NT2/D1 (cell line): ENCODE data around the gene NKRF.
A peak's percentile ranks its signal among the peaks of the same experiment; 100 is the strongest.

Experiments used
- DNase-seq: peaks from one replicate; pipeline ENCODE4 v3.0.0-alpha.2; 2011; ENCODE audit warnings: low read depth, low spot score
- H3K27me3 ChIP-seq: 2 replicates; pipeline ENCODE4 v1.6.0; 2011; ENCODE audit warnings: mild to moderate bottlenecking; ENCODE audit not compliant: insufficient read length, insufficient read depth
- H3K36me3 ChIP-seq: 2 replicates; pipeline ENCODE4 v1.6.1; 2011; ENCODE audit warnings: mild to moderate bottlenecking, low read length, mixed read lengths; ENCODE audit not compliant: insufficient read depth, insufficient read length
- H3K4me1 ChIP-seq: 2 replicates; pipeline ENCODE4 v1.5.1; 2011; ENCODE audit not compliant: insufficient read depth, insufficient read length
- H3K4me3 ChIP-seq: 2 replicates; pipeline ENCODE4 v1.5.1; 2011; ENCODE audit warnings: low read depth; ENCODE audit not compliant: insufficient read length
- H3K9ac ChIP-seq: 2 replicates; pipeline ENCODE4 v1.6.0; 2011; ENCODE audit warnings: low read depth; ENCODE audit not compliant: insufficient read length
- H3K9me3 ChIP-seq: 2 replicates; pipeline ENCODE4 v1.5.1; 2011; ENCODE audit warnings: mild to moderate bottlenecking, low read length; ENCODE audit not compliant: insufficient read depth
- SUZ12 ChIP-seq: IDR thresholded peaks from 2 replicates; pipeline ENCODE4 v1.6.1; 2011; ENCODE audit not compliant: insufficient read length, insufficient read depth; ENCODE audit errors: extremely low read depth
- YY1 ChIP-seq: IDR thresholded peaks from 2 replicates; pipeline ENCODE4 v1.6.1; 2011; ENCODE audit not compliant: insufficient read length, insufficient read depth
- ZNF274 ChIP-seq: IDR thresholded peaks from 2 replicates; pipeline ENCODE4 v1.6.1; 2011; ENCODE audit warnings: mild to moderate bottlenecking, low read depth, low read length

The NKRF gene

DNA sequence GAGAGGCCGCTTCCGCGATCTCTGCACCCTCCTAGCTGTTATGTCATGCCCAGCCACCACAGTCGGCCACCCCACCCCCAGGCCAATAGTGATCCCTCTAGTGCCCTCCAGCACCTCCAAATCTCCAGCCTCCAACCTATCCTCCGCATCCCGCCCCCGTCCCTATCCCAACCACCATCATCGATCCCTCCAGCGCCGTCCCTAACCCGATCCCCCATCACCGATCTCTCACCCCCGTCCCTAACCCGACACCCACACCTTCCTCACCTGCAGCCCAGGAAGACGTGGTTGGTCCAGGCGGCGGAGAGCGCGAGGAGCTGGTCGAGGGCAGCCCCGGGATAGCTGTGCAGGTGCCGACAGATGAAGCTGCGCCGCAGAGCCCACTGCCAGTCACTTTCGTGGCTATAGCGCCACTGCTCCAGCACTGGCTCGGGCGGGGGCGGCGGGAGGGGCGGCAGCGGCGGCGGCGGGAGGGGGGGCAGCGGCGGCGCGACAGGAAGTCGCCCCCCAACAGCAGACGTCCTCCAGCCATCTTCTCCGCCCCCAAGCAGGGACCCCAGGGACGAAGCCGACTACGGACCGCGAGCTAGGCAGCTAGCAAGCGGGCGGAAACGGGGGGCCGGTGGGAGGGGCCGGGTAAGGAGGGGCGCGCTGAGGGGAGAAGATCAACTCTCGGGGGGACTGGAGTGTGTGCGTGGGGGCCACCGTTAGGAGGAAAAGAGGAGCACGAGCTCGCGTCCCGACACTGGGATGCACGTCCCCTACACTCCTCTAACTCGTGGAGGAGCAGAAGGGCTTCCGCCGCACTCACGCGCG, 552 bp downstream of the NKRF start:
- H3K9ac ChIP-seq: peak overlapping the region; percentile 100
- peaks cover 23% of the 10 kb centered on the region for H3K36me3 ChIP-seq
- no peaks in the 10 kb centered on the region for H3K27me3 ChIP-seq
- TF ChIP-seq ZNF274: no peak
- TF ChIP-seq SUZ12: no peak
- no peak for TF ChIP-seq YY1
- H3K4me1 ChIP-seq: no peaks in the 10 kb centered on the region
- H3K9me3 ChIP-seq: no peaks in the 10 kb centered on the region
- peak overlapping the region; percentile 100 for H3K4me3 ChIP-seq
- DNase-seq: no peak

DNA sequence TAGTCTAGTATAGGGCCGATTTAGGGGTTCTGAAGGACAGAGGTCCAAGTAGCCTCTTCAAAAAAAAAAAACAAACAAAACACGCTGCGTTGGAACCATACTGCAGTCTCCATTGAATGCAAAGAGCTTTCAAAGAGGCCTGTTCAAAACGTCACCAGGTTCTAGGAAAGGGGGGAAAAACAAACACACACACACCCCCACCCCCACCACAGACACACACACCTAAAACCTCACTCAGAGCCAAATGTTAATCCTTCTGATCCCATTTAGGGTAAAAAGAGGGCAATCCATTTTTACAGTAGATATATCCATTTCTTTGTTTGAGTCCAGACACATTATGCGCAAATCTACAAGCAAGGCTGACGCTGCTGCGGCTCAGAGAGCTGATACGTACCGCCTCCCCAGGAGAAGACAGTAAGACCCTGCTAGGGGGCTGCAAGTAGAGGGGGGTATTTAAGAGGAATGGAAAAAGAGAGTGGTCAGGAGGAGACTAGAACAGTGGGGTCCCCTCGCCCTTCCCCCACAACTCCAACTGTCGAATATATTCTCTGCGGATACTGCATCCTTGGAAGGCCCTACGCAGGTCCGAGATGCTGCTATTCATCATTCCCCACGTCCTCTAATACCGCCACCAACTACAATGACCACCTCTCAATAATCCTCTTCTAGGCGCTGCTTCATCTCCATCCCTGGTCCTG, 1.3 kb downstream of the NKRF start:
- peak overlapping the region; percentile 100 for H3K9ac ChIP-seq
- no peaks in the 10 kb centered on the region for H3K4me1 ChIP-seq
- H3K36me3 ChIP-seq: peaks cover 26% of the 10 kb centered on the region
- peak overlapping the region; percentile 100 for H3K4me3 ChIP-seq
- H3K27me3 ChIP-seq: no peaks in the 10 kb centered on the region
- DNase-seq: no peak
- no peak for TF ChIP-seq SUZ12
- TF ChIP-seq YY1: no peak
- no peak for TF ChIP-seq ZNF274
- H3K9me3 ChIP-seq: no peaks in the 10 kb centered on the region

DNA sequence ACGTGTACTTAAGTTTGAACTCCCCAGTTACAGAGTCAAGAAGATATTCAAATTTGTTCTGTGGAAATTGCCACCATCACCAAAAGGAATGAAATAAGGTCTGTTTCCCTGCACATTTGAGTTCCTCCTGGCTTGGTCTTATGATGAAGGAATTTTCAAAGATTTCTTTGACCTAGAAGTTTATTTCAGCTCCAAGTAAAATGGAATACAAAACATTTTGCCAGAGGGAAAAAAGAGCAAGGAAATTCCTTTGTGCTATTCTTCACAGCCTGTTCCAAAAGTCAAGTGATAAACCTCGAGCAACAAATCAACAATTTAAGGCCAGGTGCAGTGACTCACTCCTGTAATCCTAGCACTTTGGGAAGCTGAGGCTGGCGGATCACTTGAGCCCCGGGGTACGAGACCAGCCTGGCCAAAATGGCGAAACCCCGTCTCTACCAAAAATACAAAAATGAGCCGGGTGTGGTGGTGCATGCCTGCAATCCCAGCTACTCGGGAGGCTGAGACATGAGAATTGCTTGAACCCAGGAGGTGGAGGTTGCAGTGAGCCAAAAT, 3.4 kb downstream of the NKRF start:
- Histone ChIP-seq H3K4me3 (no peak overlapping the region), H3K4me1 (no peaks in the 10 kb centered on the region), H3K36me3 (peaks cover 26% of the 10 kb centered on the region), H3K9ac (no peak overlapping the region), H3K27me3 (no peaks in the 10 kb centered on the region), H3K9me3 (no peaks in the 10 kb centered on the region)
- TF ChIP-seq YY1 (no peak), ZNF274 (no peak), SUZ12 (no peak)
- no peak for DNase-seq

DNA sequence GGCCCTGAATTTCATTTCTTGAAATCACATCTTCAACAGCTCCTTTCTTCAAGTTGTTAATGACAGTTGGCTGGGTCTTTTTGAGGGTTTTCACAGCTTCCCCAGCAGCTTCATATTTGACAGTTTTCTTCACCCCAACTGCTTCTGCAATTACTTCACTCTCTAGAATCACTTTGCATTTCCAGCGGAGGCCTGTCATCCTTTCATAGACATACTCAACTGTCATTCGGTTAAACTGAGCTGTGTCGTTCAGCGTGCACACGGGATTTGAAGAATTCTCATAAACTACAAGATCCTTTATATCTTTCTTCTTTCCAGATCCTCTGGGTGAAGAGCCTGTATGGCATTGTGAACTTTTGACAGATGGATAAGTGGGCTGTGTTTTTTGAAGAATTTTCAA, 16.4 kb downstream of the NKRF start:
- H3K27me3 ChIP-seq: no peaks in the 10 kb centered on the region
- peaks cover 56% of the 10 kb centered on the region for H3K36me3 ChIP-seq
- no peaks in the 10 kb centered on the region for H3K9me3 ChIP-seq
- no peak overlapping the region for H3K9ac ChIP-seq
- no peak overlapping the region for H3K4me3 ChIP-seq
- no peak for TF ChIP-seq ZNF274
- no peak for TF ChIP-seq SUZ12
- TF ChIP-seq YY1: no peak
- no peak for DNase-seq
- no peaks in the 10 kb centered on the region for H3K4me1 ChIP-seq

DNA sequence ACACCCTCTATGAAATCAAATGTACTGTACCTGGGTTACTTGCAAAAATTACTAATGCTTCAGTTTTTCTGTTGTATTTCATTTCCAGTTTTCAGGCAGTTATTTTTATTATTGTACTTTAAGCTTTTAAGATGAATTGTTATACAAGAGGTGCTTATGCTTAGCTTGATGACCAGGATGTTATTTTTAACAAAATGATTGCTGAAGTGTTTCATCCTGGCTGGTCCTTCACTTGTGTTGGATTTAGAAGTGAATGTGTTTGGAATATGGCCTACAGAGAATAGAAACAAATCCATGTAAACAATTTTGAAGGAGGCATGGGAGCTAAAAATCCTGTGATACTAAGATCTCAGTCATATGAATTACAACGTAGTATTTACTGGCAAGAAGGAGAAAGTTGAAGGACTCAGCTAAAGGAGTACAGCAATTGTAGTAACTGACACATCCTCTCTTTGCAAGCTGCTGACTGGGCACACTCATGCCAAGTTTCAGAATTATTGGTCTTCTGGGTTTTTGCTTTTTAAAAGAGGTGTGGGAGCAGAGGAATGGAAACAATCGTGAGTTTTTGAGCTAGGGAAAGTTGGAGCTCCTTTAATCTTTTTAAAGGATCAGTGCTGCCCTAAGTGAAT, 22.7 kb downstream of the NKRF start:
- H3K4me3 ChIP-seq: no peak overlapping the region
- no peaks in the 10 kb centered on the region for H3K4me1 ChIP-seq
- DNase-seq: no peak
- TF ChIP-seq YY1 (no peak), ZNF274 (no peak), SUZ12 (no peak)
- no peaks in the 10 kb centered on the region for H3K9me3 ChIP-seq
- no peak overlapping the region for H3K9ac ChIP-seq
- peaks cover 23% of the 10 kb centered on the region for H3K36me3 ChIP-seq
- H3K27me3 ChIP-seq: no peaks in the 10 kb centered on the region

DNA sequence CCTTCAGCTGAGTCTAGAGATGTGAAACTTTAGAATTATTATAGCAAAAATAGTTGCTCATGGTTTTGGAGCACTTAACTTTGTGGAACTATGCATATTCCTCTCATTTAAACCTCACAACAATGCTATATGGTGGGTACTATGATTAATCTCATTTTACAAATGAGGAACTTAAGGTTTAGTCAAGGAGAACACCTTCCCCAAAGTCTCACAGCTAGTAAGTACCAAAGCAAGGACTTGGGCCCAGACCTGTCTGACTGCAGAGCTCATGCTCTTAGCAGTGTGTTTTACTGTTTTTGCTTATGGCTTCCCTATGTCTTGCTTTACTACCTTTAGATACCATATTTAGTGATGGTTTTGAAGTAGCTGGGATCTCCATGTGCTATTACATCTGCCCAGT, 26.8 kb downstream of the NKRF start:
- TF ChIP-seq ZNF274: no peak
- no peak for TF ChIP-seq YY1
- TF ChIP-seq SUZ12: no peak

More for the DNA sequence above, 26.8 kb downstream of the NKRF start:
- no peaks in the 10 kb centered on the region for H3K9me3 ChIP-seq
- DNase-seq: no peak
- no peak overlapping the region for H3K9ac ChIP-seq
- H3K4me1 ChIP-seq: no peaks in the 10 kb centered on the region
- H3K36me3 ChIP-seq: peaks cover 39% of the 10 kb centered on the region
- H3K27me3 ChIP-seq: no peaks in the 10 kb centered on the region
- no peak overlapping the region for H3K4me3 ChIP-seq
